ENCODE results near the gene SMYD2. TPM values are rescaled to one million over a fixed set of nuclear protein-coding genes. Genes with fewer than 3 reads are reported as not detected.
A peak's percentile ranks its signal among the peaks of the same experiment; 100 is the strongest.

Gene SMYD2
- polyA plus RNA-seq, 2 of the 4 experiments (the other 2 are of a cell fraction), result 32.3 to 54.9 TPM

- H3K4me2 ChIP-seq, result no peak overlapping the region
- ChIA-PET CTCF (interaction anchor here (0.5 to 2.6 kb wide), 3 partner anchors 23 to 1696 kb away, joined by 3 to 16 read pairs (median 3); no protein-coding TSS in a partner anchor), POLR2A (no interaction called here)
- WGBS (ENCODE audit: missing lambda C conversion rate), result 80% methylated on average over 9 of the region's 9 CpGs
- H3K4me1 ChIP-seq, result no peaks in the 10 kb centered on the region
- DNase-seq (ENCODE audit: low read depth in 1 of 2, low spot score in 1 of 2) (no peak), FAIRE-seq (no peak), ATAC-seq (no peak)
- no peak for TF ChIP-seq FOSB (CRISPR knock-in tag; IDR thresholded peaks at IDR 0.05)
- TF ChIP-seq MAFK (IDR thresholded peaks at IDR 0.05; ENCODE audit: partially characterized antibody), result peak; percentile 46
- TF ChIP-seq POLR2A (IDR thresholded peaks at IDR 0.05; ENCODE audit: low read length), result no peak
- H3K27ac ChIP-seq, result no peak overlapping the region
- H3K4me3 ChIP-seq, result no peak overlapping the region
- no peaks in the 10 kb centered on the region for H3K9me3 ChIP-seq
These were observed 24.3 kb downstream of the SMYD2 start for GRCh38 chr1:214305164-214305751.

GRCh38 chr1:214306269-214306668 is 25.3 kb downstream of the SMYD2 start:
- ATAC-seq (no peak), DNase-seq (ENCODE audit: low read depth in 1 of 2, low spot score in 1 of 2) (no peak), FAIRE-seq (no peak)
- Histone ChIP-seq H3K9me3 (no peaks in the 10 kb centered on the region), H3K27ac (no peak overlapping the region), H3K4me1 (no peaks in the 10 kb centered on the region), H3K4me3 (no peak overlapping the region), H3K4me2 (no peak overlapping the region)
- POLR2A ChIA-PET, result no interaction called here
- CTCF ChIA-PET, result interaction anchor here (0.9 to 2.6 kb wide), 5 partner anchors 20 to 45 kb away, joined by 3 to 16 read pairs (median 3); no protein-coding TSS in a partner anchor
- WGBS (ENCODE audit: missing lambda C conversion rate), result 88% methylated on average over 5 of the region's 6 CpGs
- TF ChIP-seq CBX2 (IDR thresholded peaks at IDR 0.05; ENCODE audit: borderline replicate concordance, low read depth) (no peak), TFCP2L1 (CRISPR knock-in tag; IDR thresholded peaks at IDR 0.05) (no peak), TP53 (CRISPR knock-in tag; IDR thresholded peaks at IDR 0.05) (no peak), CBX8 (IDR thresholded peaks at IDR 0.05) (no peak)

- CTCF ChIA-PET, result interaction anchor here (0.9 kb wide), 1 partner anchor 18 kb away, joined by 3 read pairs; no protein-coding TSS in a partner anchor
- FAIRE-seq, result no peak
These were observed 29.1 kb downstream of the SMYD2 start for GRCh38 chr1:214310010-214310409.

GRCh38 chr1:214310777-214311690 is 30.1 kb downstream of the SMYD2 start:
- no peak for TF ChIP-seq EHF (CRISPR knock-in tag; IDR thresholded peaks at IDR 0.05)
- TF ChIP-seq ATOH8 (CRISPR knock-in tag; IDR thresholded peaks at IDR 0.05; ENCODE audit: low read depth), result no peak
- TF ChIP-seq RCOR1 (IDR thresholded peaks at IDR 0.05; ENCODE audit: low read depth, low read length), result no peak
- TF ChIP-seq HMGXB4 (CRISPR knock-in tag; IDR thresholded peaks at IDR 0.05; ENCODE audit: borderline replicate concordance), result no peak
- TF ChIP-seq EP300 (IDR thresholded peaks at IDR 0.05), result no peak
- DNase-seq (ENCODE audit: low read depth in 1 of 2, low spot score in 1 of 2), result no peak
- Histone ChIP-seq H3K4me3 (no peak overlapping the region), H3K27ac (no peak overlapping the region), H3K9me3 (no peaks in the 10 kb centered on the region), H3K4me1 (no peaks in the 10 kb centered on the region; the same call in 2 of the 3 replicates), H3K4me2 (no peak overlapping the region)
- ChIA-PET POLR2A (no interaction called here), CTCF (interaction anchor here (0.8 to 5.1 kb wide), 5 partner anchors 11 to 96 kb away, joined by 3 to 29 read pairs (median 4); no protein-coding TSS in a partner anchor)
- no peak for ATAC-seq
- no peak for FAIRE-seq
- WGBS (ENCODE audit: missing lambda C conversion rate), result 84% methylated on average over 11 of the region's 11 CpGs

More at GRCh38 chr1:214310010-214310409, 29.1 kb downstream of the SMYD2 start:
- H3K4me3 ChIP-seq, result no peak overlapping the region
- no peaks in the 10 kb centered on the region for H3K9me3 ChIP-seq
- H3K4me2 ChIP-seq, result no peak overlapping the region
- H3K4me1 ChIP-seq, result no peaks in the 10 kb centered on the region
- WGBS (ENCODE audit: missing lambda C conversion rate), result 75% methylated on average over 3 of the region's 3 CpGs
- TF ChIP-seq CEBPB (IDR thresholded peaks at IDR 0.05) (peak; percentile 31 to 36; a peak in 2 of 4 replicates), MAZ (IDR thresholded peaks at IDR 0.05; ENCODE audit: borderline replicate concordance, low read depth, low read length) (no peak)
- no peak overlapping the region for H3K27ac ChIP-seq
- DNase-seq (ENCODE audit: low read depth in 1 of 2, low spot score in 1 of 2), result no peak
- POLR2A ChIA-PET, result no interaction called here
- ATAC-seq, result no peak

All from A549 (cell line).